GM19438 (cell line): ENCODE results near the gene PRR9.
"Not testable (repeated sequence)": the region's sequence is repeated elsewhere in the genome, so short reads cannot be mapped to it uniquely, and the experiment has no call there.

Experiments used
- ATAC-seq: cut with Tn5 transposase; IDR thresholded peaks from one replicate; pipeline ENCODE4 v1.9.1; 2021; ENCODE audit warnings: low read depth; ENCODE audit not compliant: unreplicated experiment

Gene PRR9

GRCh38 chr1:153229076-153229829, 11.9 kb downstream of the PRR9 start:
- not testable (repeated sequence) for ATAC-seq

- ATAC-seq = no peak
These were observed 14.0 kb downstream of the PRR9 start for GRCh38 chr1:153231363-153231762.

DNA sequence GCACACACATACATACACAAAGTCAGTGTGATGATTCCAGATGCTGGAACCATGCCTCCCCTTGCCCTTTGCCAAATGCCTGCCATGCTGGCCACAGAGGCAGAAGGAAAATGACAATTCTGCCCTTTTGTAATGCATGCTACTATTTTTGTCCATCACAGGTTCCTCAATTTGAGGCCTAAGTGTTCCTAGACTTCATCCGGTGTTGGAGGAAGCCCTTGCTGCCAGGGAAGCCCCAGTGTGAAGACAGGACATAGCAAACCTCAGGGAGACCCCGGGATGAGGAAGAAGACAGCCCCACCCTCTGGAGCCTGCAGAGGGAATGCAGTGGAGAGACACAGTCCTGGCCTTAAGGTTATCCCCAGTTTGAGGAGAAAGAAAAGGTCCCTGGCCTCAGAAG, 14.4 kb downstream of the PRR9 start:
- ATAC-seq = no peak

DNA sequence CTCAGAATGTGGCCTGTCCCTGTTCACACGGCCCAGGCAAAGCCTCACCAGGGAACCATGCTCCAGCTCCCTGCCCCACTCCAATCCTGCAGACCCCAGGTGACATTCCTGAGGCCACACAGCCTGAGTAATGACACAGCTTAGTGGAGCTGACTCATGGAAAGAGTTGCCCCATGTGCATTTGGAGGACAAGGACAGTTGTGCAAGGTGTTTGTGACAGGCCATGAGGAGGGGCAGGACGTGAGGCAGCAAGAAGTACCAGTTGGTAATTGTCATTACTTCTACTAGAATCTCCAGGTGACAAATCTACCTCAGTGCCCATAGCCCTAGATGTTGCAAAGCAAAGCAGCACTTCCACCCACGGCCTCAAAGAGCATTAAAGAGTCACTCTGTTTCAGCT, 15.2 kb downstream of the PRR9 start:
- ATAC-seq = no peak

GRCh38 chr1:153233448-153233847, 16.1 kb downstream of the PRR9 start:
- no peak for ATAC-seq

GRCh38 chr1:153238527-153238926, 21.1 kb downstream of the PRR9 start:
- no peak for ATAC-seq

- ATAC-seq = no peak
These were observed 24.8 kb downstream of the PRR9 start for GRCh38 chr1:153242160-153242559.

- no peak for ATAC-seq
These were observed 28.1 kb downstream of the PRR9 start for GRCh38 chr1:153245466-153245865.

GRCh38 chr1:153246018-153246417, 28.6 kb downstream of the PRR9 start:
- no peak for ATAC-seq

DNA sequence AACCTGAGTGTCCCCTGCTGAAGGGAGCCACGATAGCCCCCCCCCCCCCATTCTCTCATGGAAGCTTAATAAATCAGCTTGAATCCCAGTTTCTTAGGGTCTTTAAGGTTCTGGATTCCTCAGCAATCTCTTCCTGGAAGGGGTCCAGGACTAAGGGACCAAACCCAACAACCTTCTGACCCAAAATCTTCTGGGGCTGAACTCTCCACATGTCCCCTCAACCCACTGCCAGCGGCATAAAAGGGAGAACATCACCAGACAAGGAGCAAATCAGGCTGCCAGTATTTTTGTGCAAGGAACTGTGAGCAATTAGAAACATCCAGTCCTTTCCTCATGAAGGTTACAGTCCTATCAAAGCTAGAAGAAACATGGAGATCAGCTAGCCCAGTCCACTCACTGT, 29.4 kb downstream of the PRR9 start:
- no peak for ATAC-seq

DNA sequence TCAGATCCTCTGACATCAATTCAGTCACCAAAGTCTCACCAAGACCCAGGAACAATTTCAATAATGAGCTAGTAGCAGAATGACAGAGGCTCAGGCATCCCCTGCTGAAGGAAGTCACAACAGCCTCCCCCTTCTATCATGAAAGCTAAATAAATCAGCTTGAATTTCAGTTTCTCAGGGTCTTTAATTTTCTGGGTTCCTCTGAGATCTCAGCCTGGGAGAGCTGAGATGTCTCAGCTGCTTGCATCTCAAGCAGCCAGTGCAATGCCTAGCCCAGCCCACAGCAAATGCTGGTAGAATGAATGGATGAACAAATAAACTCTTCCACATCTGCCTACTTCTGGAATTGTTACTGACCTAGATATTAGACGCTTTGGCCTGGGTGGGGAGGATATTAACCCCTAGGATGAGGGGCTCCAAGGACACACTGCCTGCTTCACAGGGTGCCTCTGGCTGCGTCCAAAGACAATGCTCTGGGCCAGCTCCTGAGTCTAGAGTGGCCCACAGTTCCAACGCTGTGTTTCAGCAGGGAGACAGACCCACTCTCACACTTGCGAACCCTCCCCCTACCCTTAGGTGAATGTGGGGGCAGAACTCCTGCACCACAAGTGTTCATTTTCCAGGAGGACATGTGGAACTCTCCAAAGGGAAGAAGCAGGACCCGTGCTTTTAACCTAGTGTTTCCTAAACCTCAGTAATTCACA, 30.9 kb downstream of the PRR9 start:
- no peak for ATAC-seq

GRCh38 chr1:153250166-153250565, 32.8 kb downstream of the PRR9 start:
- ATAC-seq = no peak

DNA sequence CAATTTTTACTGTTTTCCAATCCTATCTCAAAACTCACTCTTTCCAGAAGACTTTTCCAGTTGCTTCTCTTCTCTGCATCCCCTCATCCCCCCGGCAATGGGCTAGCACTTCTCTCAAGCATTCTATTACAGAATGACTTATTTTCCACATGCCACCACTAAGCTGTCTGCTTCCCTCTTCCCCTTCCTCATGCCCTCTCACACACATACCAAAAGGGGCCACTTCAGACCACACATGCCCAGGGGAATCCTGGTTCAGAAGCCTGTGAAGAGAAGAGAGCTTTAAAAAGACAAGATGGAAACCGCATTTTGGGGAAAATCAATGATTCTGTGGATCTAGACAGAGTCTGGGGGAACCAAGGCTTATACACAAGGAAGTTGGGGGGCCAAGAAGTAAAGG, 33.7 kb downstream of the PRR9 start:
- ATAC-seq = no peak

DNA sequence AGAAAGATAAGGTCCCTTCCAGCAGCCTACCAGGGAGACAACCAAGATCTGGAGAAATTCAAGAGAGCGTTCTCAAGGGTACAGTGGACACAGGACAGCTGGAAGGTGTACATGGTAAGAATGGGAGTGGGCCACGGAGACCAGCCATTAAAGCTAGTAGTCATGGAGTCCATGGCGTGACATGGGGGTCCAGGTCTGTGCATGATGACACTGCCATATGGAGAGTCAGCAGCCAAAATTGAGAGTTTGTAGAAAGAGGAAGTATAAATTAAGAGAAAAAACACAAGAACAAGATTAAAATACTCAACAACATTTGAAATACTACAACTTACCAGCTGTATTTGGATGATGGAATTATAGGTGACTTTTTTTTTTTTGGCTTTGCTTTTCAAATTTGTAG, 34.2 kb downstream of the PRR9 start:
- no peak for ATAC-seq

DNA sequence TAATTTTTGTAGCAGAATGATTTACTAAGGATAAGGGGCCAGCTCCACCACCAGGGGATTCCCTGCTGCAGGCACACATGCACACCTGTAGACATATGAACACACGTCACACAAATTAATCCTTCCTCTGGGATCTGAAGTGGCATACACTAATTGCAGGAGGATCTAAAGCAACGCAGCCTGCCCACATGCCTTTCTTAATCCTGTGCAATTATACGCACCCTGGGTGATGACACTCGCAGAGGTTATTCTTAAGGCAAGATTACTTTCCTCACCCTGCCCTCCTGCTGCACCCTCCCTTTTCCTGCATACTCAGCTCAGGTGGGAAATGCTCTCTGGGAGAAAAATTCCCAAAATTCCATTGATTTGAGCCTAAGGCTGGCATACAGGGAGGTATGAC, 34.6 kb downstream of the PRR9 start:
- ATAC-seq = no peak

- no peak for ATAC-seq
These were observed 35.7 kb downstream of the PRR9 start for GRCh38 chr1:153253076-153253475.

GRCh38 chr1:153253693-153254092, 36.3 kb downstream of the PRR9 start:
- no peak for ATAC-seq

- ATAC-seq = no peak
These were observed 42.0 kb downstream of the PRR9 start, which contains the start of gene LORICRIN for GRCh38 chr1:153259387-153259786. LORICRIN (plus strand) TSS chr1:153259687; CDS start chr1:153260950, 1,263 bp downstream.

GRCh38 chr1:153260585-153261280, 43.3 kb downstream of the PRR9 start:
- ATAC-seq = no peak

GRCh38 chr1:153261281-153262069, 44.1 kb downstream of the PRR9 start:
- ATAC-seq = no peak

GRCh38 chr1:153262070-153262366, 44.6 kb downstream of the PRR9 start:
- ATAC-seq = no peak
